ENCODE data around the gene TMBIM1.

GRCh38 chr2:218229239-218229638 is 63.1 kb downstream of the TMBIM1 start:
- TF ChIP-seq CTCF (IDR thresholded peaks at IDR 0.05) (no peak), POLR2A (IDR thresholded peaks at IDR 0.05) (no peak)

Measured in stomach (tissue), 4 donors.